ENCODE measurements around the gene UBE2F.
"Not testable (repeated sequence)": the region's sequence is repeated elsewhere in the genome, so short reads cannot be mapped to it uniquely, and the experiment has no call there.

The UBE2F gene

GRCh38 chr2:238066218-238066617, 99.4 kb downstream of the UBE2F start:
- no peak for TF ChIP-seq POU6F1 (CRISPR knock-in tag; IDR thresholded peaks at IDR 0.05; ENCODE audit: borderline replicate concordance, low read depth)
- no peak for ATAC-seq

DNA sequence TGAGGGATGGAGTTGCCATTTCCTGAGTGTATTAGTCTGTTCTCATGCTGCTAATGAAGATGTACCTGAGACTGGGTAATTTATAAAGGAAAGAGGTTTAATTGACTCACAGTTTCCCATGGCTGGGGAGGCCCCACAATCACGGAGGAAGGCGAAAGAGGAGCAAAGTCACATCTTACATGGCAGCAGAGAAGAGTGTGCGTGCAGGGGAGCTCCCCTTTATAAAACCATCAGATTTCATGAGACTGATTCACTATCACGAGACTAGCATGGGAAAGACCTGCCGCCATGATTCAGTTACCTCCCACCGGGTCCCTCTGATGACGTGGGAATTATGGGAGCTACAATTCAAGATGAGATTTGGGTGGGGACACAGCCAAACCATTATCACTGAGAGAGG, 99.9 kb downstream of the UBE2F start:
- not testable (repeated sequence) for ATAC-seq

DNA sequence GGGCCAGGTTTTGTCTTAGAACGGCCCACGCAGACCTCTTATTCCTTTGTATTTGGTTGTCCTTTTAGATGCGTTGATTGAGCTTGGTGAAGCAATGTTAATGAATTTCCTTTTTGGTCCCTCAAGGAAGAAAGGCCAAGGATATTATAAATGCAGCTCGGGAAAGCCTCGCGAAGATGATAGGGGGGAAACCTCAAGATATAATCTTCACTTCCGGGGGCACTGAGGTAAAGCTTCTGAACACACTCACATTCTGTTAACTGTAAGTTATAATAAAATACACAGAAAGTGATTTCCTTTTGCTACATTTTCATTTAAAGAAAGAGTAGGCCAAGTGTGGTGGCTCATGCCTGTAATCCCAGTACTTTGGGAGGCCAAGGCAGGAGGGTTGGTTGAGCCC, 101.1 kb downstream of the UBE2F start:
- no peak for ATAC-seq
- TF ChIP-seq PPARA (CRISPR knock-in tag; IDR thresholded peaks at IDR 0.05; ENCODE audit: borderline replicate concordance) = no peak
- TF ChIP-seq ZFP3 (CRISPR knock-in tag; IDR thresholded peaks at IDR 0.05) = no peak
- no peak for TF ChIP-seq ZFP30 (CRISPR knock-in tag; IDR thresholded peaks at IDR 0.05)
- TF ChIP-seq CSRNP3 (CRISPR knock-in tag; IDR thresholded peaks at IDR 0.05) = no peak
- TF ChIP-seq ZNF8 (CRISPR knock-in tag; IDR thresholded peaks at IDR 0.05) = no peak
- TF ChIP-seq RARB (CRISPR knock-in tag; IDR thresholded peaks at IDR 0.05) = no peak
- no peak for TF ChIP-seq ISL1 (CRISPR knock-in tag; IDR thresholded peaks at IDR 0.05)
- TF ChIP-seq TCF4 (CRISPR knock-in tag; IDR thresholded peaks at IDR 0.05; ENCODE audit: borderline replicate concordance) = no peak
- no peak for TF ChIP-seq TOX (CRISPR knock-in tag; IDR thresholded peaks at IDR 0.05; ENCODE audit: borderline replicate concordance)
- no peak for TF ChIP-seq BACH2 (CRISPR knock-in tag; IDR thresholded peaks at IDR 0.05; ENCODE audit: borderline replicate concordance)
- no peak for TF ChIP-seq ARNTL (CRISPR knock-in tag; IDR thresholded peaks at IDR 0.05; ENCODE audit: borderline replicate concordance, low read depth)
- TF ChIP-seq, protein P1, sequence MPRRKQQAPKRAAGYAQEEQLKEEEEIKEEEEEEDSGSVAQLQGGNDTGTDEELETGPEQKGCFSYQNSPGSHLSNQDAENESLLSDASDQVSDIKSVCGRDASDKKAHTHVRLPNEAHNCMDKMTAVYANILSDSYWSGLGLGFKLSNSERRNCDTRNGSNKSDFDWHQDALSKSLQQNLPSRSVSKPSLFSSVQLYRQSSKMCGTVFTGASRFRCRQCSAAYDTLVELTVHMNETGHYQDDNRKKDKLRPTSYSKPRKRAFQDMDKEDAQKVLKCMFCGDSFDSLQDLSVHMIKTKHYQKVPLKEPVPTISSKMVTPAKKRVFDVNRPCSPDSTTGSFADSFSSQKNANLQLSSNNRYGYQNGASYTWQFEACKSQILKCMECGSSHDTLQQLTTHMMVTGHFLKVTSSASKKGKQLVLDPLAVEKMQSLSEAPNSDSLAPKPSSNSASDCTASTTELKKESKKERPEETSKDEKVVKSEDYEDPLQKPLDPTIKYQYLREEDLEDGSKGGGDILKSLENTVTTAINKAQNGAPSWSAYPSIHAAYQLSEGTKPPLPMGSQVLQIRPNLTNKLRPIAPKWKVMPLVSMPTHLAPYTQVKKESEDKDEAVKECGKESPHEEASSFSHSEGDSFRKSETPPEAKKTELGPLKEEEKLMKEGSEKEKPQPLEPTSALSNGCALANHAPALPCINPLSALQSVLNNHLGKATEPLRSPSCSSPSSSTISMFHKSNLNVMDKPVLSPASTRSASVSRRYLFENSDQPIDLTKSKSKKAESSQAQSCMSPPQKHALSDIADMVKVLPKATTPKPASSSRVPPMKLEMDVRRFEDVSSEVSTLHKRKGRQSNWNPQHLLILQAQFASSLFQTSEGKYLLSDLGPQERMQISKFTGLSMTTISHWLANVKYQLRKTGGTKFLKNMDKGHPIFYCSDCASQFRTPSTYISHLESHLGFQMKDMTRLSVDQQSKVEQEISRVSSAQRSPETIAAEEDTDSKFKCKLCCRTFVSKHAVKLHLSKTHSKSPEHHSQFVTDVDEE (CRISPR knock-in tag; IDR thresholded peaks at IDR 0.05) = no peak
- TF ChIP-seq, protein P2, sequence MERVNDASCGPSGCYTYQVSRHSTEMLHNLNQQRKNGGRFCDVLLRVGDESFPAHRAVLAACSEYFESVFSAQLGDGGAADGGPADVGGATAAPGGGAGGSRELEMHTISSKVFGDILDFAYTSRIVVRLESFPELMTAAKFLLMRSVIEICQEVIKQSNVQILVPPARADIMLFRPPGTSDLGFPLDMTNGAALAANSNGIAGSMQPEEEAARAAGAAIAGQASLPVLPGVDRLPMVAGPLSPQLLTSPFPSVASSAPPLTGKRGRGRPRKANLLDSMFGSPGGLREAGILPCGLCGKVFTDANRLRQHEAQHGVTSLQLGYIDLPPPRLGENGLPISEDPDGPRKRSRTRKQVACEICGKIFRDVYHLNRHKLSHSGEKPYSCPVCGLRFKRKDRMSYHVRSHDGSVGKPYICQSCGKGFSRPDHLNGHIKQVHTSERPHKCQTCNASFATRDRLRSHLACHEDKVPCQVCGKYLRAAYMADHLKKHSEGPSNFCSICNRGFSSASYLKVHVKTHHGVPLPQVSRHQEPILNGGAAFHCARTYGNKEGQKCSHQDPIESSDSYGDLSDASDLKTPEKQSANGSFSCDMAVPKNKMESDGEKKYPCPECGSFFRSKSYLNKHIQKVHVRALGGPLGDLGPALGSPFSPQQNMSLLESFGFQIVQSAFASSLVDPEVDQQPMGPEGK (CRISPR knock-in tag; IDR thresholded peaks at IDR 0.05; ENCODE audit: borderline replicate concordance) = no peak
- TF ChIP-seq ZNF565 (CRISPR knock-in tag; conservative IDR thresholded peaks at IDR 0.05; ENCODE audit: low read depth) = no peak
- TF ChIP-seq GLIS3 (CRISPR knock-in tag; IDR thresholded peaks at IDR 0.05) = no peak
- no peak for TF ChIP-seq ZC3H10 (CRISPR knock-in tag; IDR thresholded peaks at IDR 0.05)
- TF ChIP-seq POU6F1 (CRISPR knock-in tag; IDR thresholded peaks at IDR 0.05; ENCODE audit: borderline replicate concordance, low read depth) = no peak
- TF ChIP-seq CSDC2 (CRISPR knock-in tag; IDR thresholded peaks at IDR 0.05) = no peak
- TF ChIP-seq ESRRG (CRISPR knock-in tag; IDR thresholded peaks at IDR 0.05) = no peak

- no peak for ATAC-seq
- no peak for TF ChIP-seq ZFP3 (CRISPR knock-in tag; IDR thresholded peaks at IDR 0.05)
- TF ChIP-seq GLIS3 (CRISPR knock-in tag; IDR thresholded peaks at IDR 0.05) = no peak
- TF ChIP-seq ZNF565 (CRISPR knock-in tag; conservative IDR thresholded peaks at IDR 0.05; ENCODE audit: low read depth) = no peak
- TF ChIP-seq TCF4 (CRISPR knock-in tag; IDR thresholded peaks at IDR 0.05; ENCODE audit: borderline replicate concordance) = no peak
- TF ChIP-seq CSRNP3 (CRISPR knock-in tag; IDR thresholded peaks at IDR 0.05) = no peak
- TF ChIP-seq, protein P2 (CRISPR knock-in tag; IDR thresholded peaks at IDR 0.05; ENCODE audit: borderline replicate concordance) = no peak
- TF ChIP-seq CSDC2 (CRISPR knock-in tag; IDR thresholded peaks at IDR 0.05) = no peak
- TF ChIP-seq PPARA (CRISPR knock-in tag; IDR thresholded peaks at IDR 0.05; ENCODE audit: borderline replicate concordance) = no peak
Measured at GRCh38 chr2:238069021-238069709, 102.4 kb downstream of the UBE2F start.
